HepG2 (cell line): Measurements from ENCODE around the gene ETFB. TPM values are rescaled to one million over a fixed set of nuclear protein-coding genes. Genes with fewer than 3 reads are reported as not detected.

Source experiments
- ARID5B ChIP-seq: IDR thresholded peaks from 2 replicates; pipeline ENCODE4 v1.4.0; 2020; ENCODE audit warnings: mild to moderate bottlenecking, missing genetic modification reagents
- E2F1 ChIP-seq: sonication (generic); formaldehyde crosslinking; IDR thresholded peaks from 2 replicates; pipeline ENCODE4 v1.5.0; 2020; ENCODE audit warnings: missing genetic modification reagents
- HCFC1 ChIP-seq: fragments of 150-350 bp; IDR thresholded peaks from 2 replicates; pipeline ENCODE4 v1.6.1; 2014; ENCODE audit warnings: low read depth, low read length
- MIER2 ChIP-seq: IDR thresholded peaks from 2 replicates; pipeline ENCODE4 v1.6.1; 2016; ENCODE audit warnings: missing biosample characterization, missing genetic modification reagents
- MIXL1 ChIP-seq: IDR thresholded peaks from 2 replicates; pipeline ENCODE4 v1.6.1; 2016
- PHF5A ChIP-seq: IDR thresholded peaks from one replicate; pipeline ENCODE4 v1.6.1; 2018; ENCODE audit warnings: low read depth, missing genetic modification reagents; ENCODE audit not compliant: unreplicated experiment
- PRPF4 ChIP-seq: fragments of 200-400 bp; formaldehyde crosslinking; IDR thresholded peaks from 2 replicates; pipeline ENCODE4 v1.6.1; 2016; ENCODE audit warnings: low read length, low read depth; ENCODE audit not compliant: poor library complexity, severe bottlenecking
- RAD51 ChIP-seq: fragments of 450-650 bp; IDR thresholded peaks from 2 replicates; pipeline ENCODE4 v1.6.1; 2016; ENCODE audit warnings: borderline replicate concordance
- SIX1 ChIP-seq: sonication (generic); formaldehyde crosslinking; IDR thresholded peaks from 2 replicates; pipeline ENCODE4 v1.4.0; 2020; ENCODE audit warnings: missing genetic modification reagents, borderline replicate concordance
- TARDBP ChIP-seq: sonication (generic); formaldehyde crosslinking; IDR thresholded peaks from 2 replicates; pipeline ENCODE4 v1.8.0; 2022; ENCODE audit warnings: mild to moderate bottlenecking, missing genetic modification reagents
- ZBTB37 ChIP-seq: sonication (generic); formaldehyde crosslinking; IDR thresholded peaks from 2 replicates; pipeline ENCODE4 v1.4.0; 2020; ENCODE audit warnings: mild to moderate bottlenecking, missing genetic modification reagents
- ZBTB42 ChIP-seq: sonication (generic); formaldehyde crosslinking; IDR thresholded peaks from 2 replicates; pipeline ENCODE4 v1.5.0; 2020; ENCODE audit warnings: mild to moderate bottlenecking, missing genetic modification reagents
- ZNF138 ChIP-seq: sonication (generic); formaldehyde crosslinking; IDR thresholded peaks from 2 replicates; pipeline ENCODE4 v1.5.0; 2020; ENCODE audit warnings: mild to moderate bottlenecking, low read depth, missing genetic modification reagents
- ZNF350 ChIP-seq: sonication (generic); formaldehyde crosslinking; IDR thresholded peaks from 2 replicates; pipeline ENCODE4 v1.4.0; 2020; ENCODE audit warnings: mild to moderate bottlenecking, low read depth, missing genetic modification reagents, borderline replicate concordance
- ZNF557 ChIP-seq: sonication (generic); formaldehyde crosslinking; IDR thresholded peaks from 2 replicates; pipeline ENCODE4 v1.4.0; 2020; ENCODE audit warnings: missing genetic modification reagents
- ZNF563 ChIP-seq: sonication (generic); formaldehyde crosslinking; IDR thresholded peaks from 2 replicates; pipeline ENCODE4 v1.8.0; 2022; ENCODE audit warnings: mild to moderate bottlenecking, moderate library complexity, missing genetic modification reagents
- ZNF652 ChIP-seq: IDR thresholded peaks from 2 replicates; pipeline ENCODE4 v1.6.1; 2016; ENCODE audit warnings: low read depth, borderline replicate concordance
- polyA plus RNA-seq, 8 experiments: library from polyadenylated mRNA; depleted of rRNA in 3 of 8; stranded (reverse) in 7 of 8; unstranded in 1 of 8; fragments of >200 nt; fragmentation: Illumina TruSeq in 4 of 8; extraction: Trizol in 4 of 8; gene quantifications; 2 replicates each; pipeline versions ENCODE4 v1.2.1 to v1.2.3, GENCODE V29; 2011 to 2016; ENCODE audit warnings: low read depth in 4 of 8, missing spikeins in 1 of 8, mixed read lengths in 1 of 8; ENCODE audit not compliant: insufficient read depth in 1 of 8
- total RNA-seq, 5 experiments: library from RNA; depleted of rRNA; stranded (reverse); fragments of >200 nt; fragmentation: Illumina TruSeq; extraction: Trizol; gene quantifications; 2 replicates each; pipeline ENCODE4 v1.2.3, GENCODE V29; 2016; ENCODE audit warnings: low read depth in 1 of 5
- TF ChIP-seq, protein P1 (sequence below): sonication (generic); formaldehyde crosslinking; IDR thresholded peaks from 2 replicates; pipeline ENCODE4 v1.4.0; 2020; ENCODE audit warnings: mild to moderate bottlenecking, missing genetic modification reagents
- TF ChIP-seq, protein P2 (sequence below): sonication (generic); formaldehyde crosslinking; IDR thresholded peaks from 2 replicates; pipeline ENCODE4 v1.4.0; 2020; ENCODE audit warnings: missing genetic modification reagents, low read depth, mild to moderate bottlenecking, borderline replicate concordance
- TF ChIP-seq, protein P3 (sequence below): sonication (generic); formaldehyde crosslinking; IDR thresholded peaks from 2 replicates; pipeline ENCODE4 v1.4.0; 2020; ENCODE audit warnings: missing genetic modification reagents, borderline replicate concordance

The ETFB gene
- total and polyA plus RNA-seq, 2 of the 13 experiments (the other 11 are each of a cell fraction or from before 2014, with no cell fraction given) = 678 to 1,314 TPM

- TF ChIP-seq MIXL1 (peak; percentile 81; the same call in 1 of the 2 replicates), ZNF138 (CRISPR knock-in tag) (no peak), RAD51 (no peak), PHF5A (CRISPR knock-in tag) (no peak), ZNF557 (CRISPR knock-in tag) (no peak), HCFC1 (no peak), E2F1 (no peak), MIER2 (CRISPR knock-in tag) (no peak), ZNF350 (no peak), ZBTB37 (CRISPR knock-in tag) (no peak), TARDBP (CRISPR knock-in tag) (peak; percentile 42), PRPF4 (no peak), ZNF563 (CRISPR knock-in tag) (no peak), ZNF652 (CRISPR knock-in tag) (no peak), ZBTB42 (CRISPR knock-in tag) (no peak), SIX1 (CRISPR knock-in tag) (no peak; the same call in 1 of the 2 replicates), ARID5B (CRISPR knock-in tag) (no peak)
- TF ChIP-seq, protein P1, sequence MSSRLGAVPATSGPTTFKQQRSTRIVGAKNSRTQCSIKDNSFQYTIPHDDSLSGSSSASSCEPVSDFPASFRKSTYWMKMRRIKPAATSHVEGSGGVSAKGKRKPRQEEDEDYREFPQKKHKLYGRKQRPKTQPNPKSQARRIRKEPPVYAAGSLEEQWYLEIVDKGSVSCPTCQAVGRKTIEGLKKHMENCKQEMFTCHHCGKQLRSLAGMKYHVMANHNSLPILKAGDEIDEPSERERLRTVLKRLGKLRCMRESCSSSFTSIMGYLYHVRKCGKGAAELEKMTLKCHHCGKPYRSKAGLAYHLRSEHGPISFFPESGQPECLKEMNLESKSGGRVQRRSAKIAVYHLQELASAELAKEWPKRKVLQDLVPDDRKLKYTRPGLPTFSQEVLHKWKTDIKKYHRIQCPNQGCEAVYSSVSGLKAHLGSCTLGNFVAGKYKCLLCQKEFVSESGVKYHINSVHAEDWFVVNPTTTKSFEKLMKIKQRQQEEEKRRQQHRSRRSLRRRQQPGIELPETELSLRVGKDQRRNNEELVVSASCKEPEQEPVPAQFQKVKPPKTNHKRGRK (CRISPR knock-in tag) = no peak
- TF ChIP-seq, protein P2, sequence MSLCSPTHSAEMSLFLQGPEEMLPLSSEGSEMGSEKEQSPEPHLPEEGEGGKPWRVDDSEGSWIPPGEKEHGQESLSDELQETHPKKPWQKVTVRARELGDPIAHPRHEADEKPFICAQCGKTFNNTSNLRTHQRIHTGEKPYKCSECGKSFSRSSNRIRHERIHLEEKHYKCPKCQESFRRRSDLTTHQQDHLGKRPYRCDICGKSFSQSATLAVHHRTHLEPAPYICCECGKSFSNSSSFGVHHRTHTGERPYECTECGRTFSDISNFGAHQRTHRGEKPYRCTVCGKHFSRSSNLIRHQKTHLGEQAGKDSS (CRISPR knock-in tag) = no peak
- TF ChIP-seq, protein P3, sequence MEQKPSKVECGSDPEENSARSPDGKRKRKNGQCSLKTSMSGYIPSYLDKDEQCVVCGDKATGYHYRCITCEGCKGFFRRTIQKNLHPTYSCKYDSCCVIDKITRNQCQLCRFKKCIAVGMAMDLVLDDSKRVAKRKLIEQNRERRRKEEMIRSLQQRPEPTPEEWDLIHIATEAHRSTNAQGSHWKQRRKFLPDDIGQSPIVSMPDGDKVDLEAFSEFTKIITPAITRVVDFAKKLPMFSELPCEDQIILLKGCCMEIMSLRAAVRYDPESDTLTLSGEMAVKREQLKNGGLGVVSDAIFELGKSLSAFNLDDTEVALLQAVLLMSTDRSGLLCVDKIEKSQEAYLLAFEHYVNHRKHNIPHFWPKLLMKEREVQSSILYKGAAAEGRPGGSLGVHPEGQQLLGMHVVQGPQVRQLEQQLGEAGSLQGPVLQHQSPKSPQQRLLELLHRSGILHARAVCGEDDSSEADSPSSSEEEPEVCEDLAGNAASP = no peak
Measured at GRCh38 chr19:51347209-51347928, 18.8 kb downstream of the ETFB start (continued).
